NCI-H510A (cell line): ENCODE results near the gene CDK17.
"Not testable (repeated sequence)": the region's sequence is repeated elsewhere in the genome, so short reads cannot be mapped to it uniquely, and the experiment has no call there.

Source experiments
- DNase-seq: peaks from one replicate; lab custom pipeline; 2025; lab: John Stamatoyannopoulos, UW

CDK17 gene

DNA sequence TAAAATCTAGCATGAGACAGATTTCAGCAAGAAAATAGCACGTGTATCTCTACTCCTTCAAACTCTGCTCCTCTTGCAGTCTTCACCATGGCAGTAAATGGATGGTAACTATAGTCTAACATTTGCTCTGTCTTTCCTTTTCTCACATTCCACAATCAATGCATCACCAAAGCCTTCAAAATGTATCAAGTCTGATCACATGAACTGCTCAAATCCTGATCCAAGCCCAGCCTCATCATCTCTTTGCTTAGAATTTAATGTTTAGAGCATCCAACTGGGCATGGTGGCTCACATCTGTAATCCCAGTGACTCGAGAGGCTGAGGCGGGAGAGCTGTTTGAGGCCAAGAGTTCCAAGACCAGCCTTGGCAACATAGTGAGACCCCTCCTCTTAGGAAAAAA is 45.9 kb downstream of the CDK17 start:
- no peak for DNase-seq

DNA sequence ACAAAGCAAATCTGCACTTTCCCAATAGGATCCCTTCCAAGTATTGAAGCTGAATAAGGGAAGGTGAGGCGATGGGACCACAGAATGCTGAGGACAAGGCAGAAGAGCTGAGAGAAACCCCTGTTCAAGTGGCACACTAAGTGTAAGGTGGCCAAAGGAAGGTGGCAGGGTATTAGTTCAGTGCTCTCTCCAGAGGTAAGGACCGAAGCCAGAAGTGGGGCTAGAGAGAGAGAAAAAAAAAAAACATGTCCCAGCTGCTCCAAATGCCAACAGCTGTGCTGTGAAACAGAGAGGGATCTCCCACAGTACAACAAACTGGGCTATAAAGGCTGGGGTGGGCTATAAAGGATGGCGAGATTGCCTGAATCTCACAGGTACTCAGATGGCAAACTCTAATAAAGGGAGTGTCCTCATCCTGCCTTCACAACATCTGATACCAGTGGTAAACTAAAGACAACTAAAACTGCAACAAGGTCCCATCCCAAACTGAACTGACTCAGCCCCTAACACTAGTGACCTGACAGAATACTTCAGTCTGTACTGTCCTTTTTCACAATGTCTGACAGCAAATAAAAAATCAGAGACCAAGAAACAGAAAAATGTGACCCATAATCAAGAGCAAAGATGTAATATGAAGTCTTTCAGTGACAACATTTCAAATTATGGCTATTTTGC is 47.9 kb downstream of the CDK17 start:
- DNase-seq = no peak

- no peak for DNase-seq
Measured at GRCh38 chr12:96350982-96351381, 49.3 kb downstream of the CDK17 start.

- DNase-seq = no peak
Measured at GRCh38 chr12:96347130-96347699, 53.0 kb downstream of the CDK17 start.

- DNase-seq = not testable (repeated sequence)
Measured at GRCh38 chr12:96346716-96347115, 53.5 kb downstream of the CDK17 start.

DNA sequence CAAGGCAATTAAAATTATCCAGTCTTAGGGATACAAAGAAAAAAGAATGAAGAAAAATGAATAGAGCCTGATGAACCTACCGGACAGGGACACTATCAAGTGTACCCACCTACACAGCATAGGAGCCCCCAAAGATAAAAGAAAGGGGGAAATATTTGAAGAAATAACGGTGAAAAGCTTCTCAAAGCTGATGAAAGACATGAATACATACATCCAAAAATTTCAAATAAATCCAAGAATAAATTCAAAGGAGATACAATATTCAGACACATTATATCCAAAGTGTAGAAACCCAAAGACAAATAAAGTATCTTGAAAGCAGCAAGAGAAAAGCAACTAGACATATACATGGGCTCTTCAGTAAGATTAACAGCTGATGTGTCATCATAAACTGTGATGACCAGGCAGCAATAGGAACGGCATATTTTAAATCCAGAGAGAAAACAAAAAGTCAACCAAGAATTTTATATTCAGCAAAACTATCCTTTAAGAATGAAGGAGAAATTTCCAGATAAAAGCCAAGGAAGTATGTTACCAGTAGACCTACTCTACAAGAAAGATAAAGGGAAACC is 56.0 kb downstream of the CDK17 start:
- DNase-seq = no peak

GRCh38 chr12:96343347-96343954 is 56.8 kb downstream of the CDK17 start:
- no peak for DNase-seq

- DNase-seq = not testable (repeated sequence)
Measured at GRCh38 chr12:96339666-96340065, 60.6 kb downstream of the CDK17 start.

GRCh38 chr12:96338852-96339471 is 61.3 kb downstream of the CDK17 start:
- no peak for DNase-seq

DNA sequence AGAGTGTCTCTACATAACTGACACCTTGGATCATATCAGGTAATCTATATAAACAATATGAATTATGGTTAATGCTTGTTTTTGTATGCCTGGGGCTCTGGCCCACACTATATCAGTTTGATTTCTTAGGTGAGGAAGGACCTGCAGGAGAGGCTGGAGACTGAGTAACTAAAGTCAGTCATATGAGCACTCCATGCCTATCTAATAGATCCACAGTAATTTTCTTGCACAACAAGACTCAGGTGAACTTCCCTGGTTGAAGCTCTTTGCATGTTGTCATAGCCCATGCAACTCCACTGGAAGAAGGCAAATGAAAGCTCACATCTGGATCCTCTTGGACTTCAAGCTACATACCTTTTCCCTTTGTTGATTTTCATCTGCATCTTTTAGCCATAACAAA is 62.3 kb downstream of the CDK17 start:
- no peak for DNase-seq

DNA sequence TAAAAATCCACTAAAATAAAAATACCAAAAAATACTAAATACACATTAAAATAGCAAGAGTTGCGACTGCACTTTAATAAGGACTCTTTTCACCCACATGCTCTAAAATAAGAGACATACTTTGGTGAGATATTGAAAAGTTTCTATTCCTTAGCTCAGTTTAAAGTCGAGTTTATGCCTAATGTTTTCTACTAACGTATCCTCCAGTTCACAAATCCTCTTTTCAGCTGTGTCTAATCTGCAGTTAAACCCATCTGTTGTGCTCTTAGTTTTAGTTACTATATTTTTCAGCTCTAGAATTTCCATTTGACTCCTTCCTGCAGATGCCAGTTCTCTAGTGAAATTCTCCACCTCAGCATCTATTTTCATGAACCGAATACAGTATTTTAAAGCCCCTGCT is 63.8 kb downstream of the CDK17 start:
- no peak for DNase-seq

GRCh38 chr12:96335270-96335669 is 65.0 kb downstream of the CDK17 start:
- DNase-seq = no peak

DNA sequence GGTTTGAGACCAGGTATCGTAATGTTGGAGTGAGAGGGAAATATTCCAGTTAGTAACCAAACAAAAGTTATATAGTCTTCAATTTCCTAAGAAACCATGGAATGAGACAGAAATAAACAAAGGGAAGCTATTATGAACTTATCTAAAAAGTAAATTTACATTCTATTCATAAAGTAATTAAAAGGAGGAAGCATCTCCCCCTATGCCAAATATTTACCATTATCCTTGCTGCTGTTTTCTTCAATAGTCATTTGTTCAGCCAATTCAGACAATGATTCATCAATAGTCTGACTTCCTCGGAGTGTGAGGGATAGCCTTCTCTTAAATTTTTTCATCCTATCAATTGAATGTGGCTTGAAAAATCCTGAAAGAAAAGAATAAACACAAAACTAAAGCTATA is 65.7 kb downstream of the CDK17 start:
- DNase-seq = no peak

DNA sequence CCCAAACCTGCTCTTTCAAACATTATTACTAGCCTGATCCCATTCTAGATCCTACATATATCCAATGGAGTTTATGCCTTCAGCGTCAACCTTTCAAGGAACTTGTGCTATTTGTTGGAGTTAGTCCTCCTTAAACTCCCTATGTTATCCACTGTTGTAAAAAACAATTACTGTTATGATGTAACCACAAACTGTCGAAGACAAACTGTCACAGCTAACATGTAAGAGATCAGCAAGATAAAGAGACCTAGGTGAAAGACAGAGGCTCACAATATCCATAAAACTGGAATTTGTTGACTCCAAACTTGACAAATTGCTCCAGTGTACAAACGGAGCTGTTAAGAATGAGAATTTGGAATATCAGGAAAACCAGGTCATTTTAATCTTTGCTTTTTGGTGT is 70.7 kb downstream of the CDK17 start:
- no peak for DNase-seq

GRCh38 chr12:96329018-96329417 is 71.2 kb downstream of the CDK17 start:
- DNase-seq = no peak

DNA sequence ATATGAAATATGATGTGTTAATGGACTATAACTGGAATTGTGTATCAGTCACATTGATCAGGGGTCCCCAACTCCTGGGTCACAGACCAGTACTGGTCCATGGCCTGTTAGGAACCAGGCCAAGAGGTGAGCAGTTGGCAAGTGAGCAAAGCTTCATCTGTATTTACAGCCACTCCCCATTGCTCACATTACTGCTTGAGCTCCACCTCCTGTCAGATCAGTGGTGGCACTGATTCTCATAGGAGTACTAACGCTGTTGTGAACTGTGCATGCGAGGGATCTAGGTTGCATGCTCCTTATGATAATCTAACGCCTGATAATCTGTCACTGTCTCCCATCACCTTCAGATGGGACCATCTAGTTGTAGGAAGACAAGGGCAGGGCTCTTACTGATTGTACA is 72.3 kb downstream of the CDK17 start:
- no peak for DNase-seq

GRCh38 chr12:96327346-96327745 is 72.9 kb downstream of the CDK17 start:
- DNase-seq = no peak

DNA sequence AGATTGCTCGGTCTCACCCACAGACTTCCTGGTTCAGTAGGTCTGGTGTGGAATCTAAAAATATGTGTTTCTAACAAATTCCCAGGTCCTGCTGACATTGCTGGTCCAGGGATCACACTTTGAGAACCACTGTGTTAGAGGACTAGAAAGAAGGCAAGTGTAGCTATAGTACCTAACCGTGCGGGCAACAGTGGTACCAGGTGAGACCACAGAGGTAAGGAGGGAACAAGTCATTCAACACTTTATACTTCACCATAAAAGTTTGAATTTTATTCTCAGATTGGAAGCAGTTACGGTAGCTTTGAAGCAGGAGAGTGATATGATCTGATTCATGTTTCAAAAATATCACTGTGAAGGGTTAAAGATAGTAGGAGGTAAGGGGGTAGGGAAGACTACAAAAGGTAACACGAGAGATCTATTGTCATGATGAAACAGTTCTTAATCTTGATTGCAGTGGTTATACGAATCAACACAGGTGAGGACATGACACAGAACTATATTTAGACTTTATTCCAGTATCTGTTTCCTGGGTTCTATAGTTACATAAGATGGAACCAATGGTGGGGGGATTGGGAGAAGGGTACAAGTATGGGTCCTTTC is 73.5 kb downstream of the CDK17 start:
- no peak for DNase-seq

GRCh38 chr12:96323906-96324305 is 76.3 kb downstream of the CDK17 start:
- DNase-seq = no peak

DNA sequence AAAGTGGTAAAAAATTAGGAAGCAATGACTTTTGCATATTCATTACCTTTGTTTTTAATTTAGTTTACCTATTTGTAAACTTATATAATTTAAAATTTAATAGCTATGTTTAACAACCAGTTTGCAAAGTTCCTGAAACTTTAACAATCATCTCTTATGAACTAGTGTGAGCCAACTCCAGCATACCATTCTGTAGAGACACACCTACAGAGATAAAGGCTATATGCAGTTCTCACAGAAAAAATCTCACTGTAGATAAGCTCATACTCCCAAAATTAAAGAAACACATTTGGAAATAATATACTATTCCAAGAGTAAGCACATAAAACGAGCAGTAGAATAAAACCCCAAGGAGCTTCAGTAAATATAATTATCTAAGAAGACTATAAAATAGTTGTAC is 77.5 kb downstream of the CDK17 start:
- DNase-seq = no peak

DNA sequence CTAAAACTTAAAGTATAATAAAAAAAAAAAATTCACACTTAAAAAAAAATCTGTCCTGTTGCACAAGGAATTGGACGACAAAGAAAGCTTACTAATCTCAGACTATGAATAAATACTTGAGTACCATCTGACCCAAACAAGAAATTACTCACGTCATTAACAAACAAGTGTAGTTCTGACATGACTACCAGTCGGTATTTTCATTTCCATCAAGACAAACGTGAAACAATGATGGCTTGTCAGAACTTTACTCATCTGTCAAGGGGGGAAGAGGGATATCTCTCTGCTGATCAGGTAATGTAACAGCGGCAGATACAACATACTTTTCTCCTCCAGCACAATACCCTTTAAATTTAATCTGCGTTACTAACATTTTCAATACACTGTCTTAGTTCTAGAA is 78.3 kb downstream of the CDK17 start:
- DNase-seq = no peak

DNA sequence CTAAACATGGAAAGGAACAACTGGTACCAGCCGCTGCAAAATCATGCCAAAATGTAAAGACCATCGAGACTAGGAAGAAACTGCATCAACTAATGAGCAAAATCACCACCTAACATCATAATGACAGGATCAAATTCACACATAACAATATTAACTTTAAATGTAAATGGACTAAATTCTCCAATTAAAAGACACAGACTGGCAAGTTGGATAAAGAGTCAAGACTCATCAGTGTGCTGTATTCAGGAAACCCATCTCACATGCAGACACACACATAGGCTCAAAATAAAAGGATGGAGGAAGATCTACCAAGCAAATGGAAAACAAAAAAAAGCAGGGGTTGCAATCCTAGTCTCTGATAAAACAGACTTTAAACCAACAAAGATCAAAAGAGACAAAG is 82.4 kb downstream of the CDK17 start:
- DNase-seq = not testable (repeated sequence)
